Loucy (cell line): ENCODE data around the gene EDN1.

Experiments
- H2AFZ ChIP-seq: fragments of 200-600 bp; sonication (generic); 2 replicates; pipeline ENCODE4 v1.6.0; 2016; ENCODE audit warnings: antibody characterized with exemption, mild to moderate bottlenecking, low read length, moderate library complexity
- H3F3A ChIP-seq: fragments of 200-600 bp; 2 replicates; pipeline ENCODE4 v1.6.0; 2016; ENCODE audit warnings: antibody characterized with exemption, low read depth, mild to moderate bottlenecking
- H3K27me3 ChIP-seq: fragments of 200-600 bp; sonication (generic); 2 replicates; pipeline ENCODE4 v1.6.1; 2014; ENCODE audit warnings: low read length, mild to moderate bottlenecking; ENCODE audit not compliant: insufficient read depth, poor library complexity, severe bottlenecking
- H3K36me3 ChIP-seq: fragments of 200-600 bp; sonication (generic); 2 replicates; pipeline ENCODE4 v1.6.1; 2016; ENCODE audit warnings: low read length; ENCODE audit not compliant: insufficient read depth
- H3K4me1 ChIP-seq: fragments of 200-600 bp; sonication (generic); 2 replicates; pipeline ENCODE4 v1.5.1; 2014; ENCODE audit warnings: low read length, mild to moderate bottlenecking; ENCODE audit not compliant: insufficient read depth, poor library complexity, severe bottlenecking
- H3K4me2 ChIP-seq: fragments of 200-600 bp; sonication (generic); 2 replicates; pipeline ENCODE4 v1.6.0; 2014; ENCODE audit warnings: antibody characterized with exemption, low read length, low read depth, mild to moderate bottlenecking; ENCODE audit not compliant: poor library complexity, severe bottlenecking
- H3K4me3 ChIP-seq: fragments of 200-600 bp; sonication (generic); 2 replicates; pipeline ENCODE4 v1.5.1; 2014; ENCODE audit warnings: low read length, mild to moderate bottlenecking, mixed read lengths; ENCODE audit not compliant: poor library complexity, severe bottlenecking
- H3K79me2 ChIP-seq: fragments of 200-600 bp; sonication (generic); 2 replicates; pipeline ENCODE4 v1.6.1; 2014; ENCODE audit warnings: low read length; ENCODE audit not compliant: insufficient read depth
- H3K9ac ChIP-seq: fragments of 200-600 bp; sonication (generic); 2 replicates; pipeline ENCODE4 v1.6.0; 2014; ENCODE audit warnings: mild to moderate bottlenecking, low read depth, low read length, moderate library complexity; ENCODE audit not compliant: poor library complexity, severe bottlenecking
- H3K9me2 ChIP-seq: fragments of 200-600 bp; sonication (generic); replicated peaks from 2 replicates; pipeline ENCODE4 v1.6.1; 2016; ENCODE audit warnings: low read depth, low read length, mixed read lengths
- H3K9me3 ChIP-seq: fragments of 200-600 bp; sonication (generic); 2 replicates; pipeline ENCODE4 v1.6.1; 2014; ENCODE audit warnings: mild to moderate bottlenecking, antibody characterized with exemption, low read length, low read depth; ENCODE audit not compliant: insufficient read depth
- H4K20me1 ChIP-seq: fragments of 200-600 bp; sonication (generic); 2 replicates; pipeline ENCODE4 v1.6.0; 2014; ENCODE audit warnings: antibody characterized with exemption, low read length, mild to moderate bottlenecking; ENCODE audit not compliant: insufficient read depth, poor library complexity, severe bottlenecking
- CTCF ChIP-seq: fragments of 200-600 bp; sonication (generic); conservative IDR thresholded peaks from 2 replicates; pipeline ENCODE4 v1.5.1; 2014; ENCODE audit warnings: mild to moderate bottlenecking, antibody characterized with exemption, low read length
- EZH2phosphoT487 ChIP-seq: fragments of 200-600 bp; IDR thresholded peaks from 2 replicates; pipeline ENCODE4 v1.6.1; 2018; ENCODE audit warnings: antibody characterized with exemption, mild to moderate bottlenecking, moderate library complexity, borderline replicate concordance

EDN1 gene

GRCh38 chr6:12296604-12297003, 6.4 kb downstream of the EDN1 start:
- Histone ChIP-seq H3K4me3 (no peak overlapping the region), H3K9me2 (no peaks in the 10 kb centered on the region), H3K4me2 (no peak overlapping the region)

DNA sequence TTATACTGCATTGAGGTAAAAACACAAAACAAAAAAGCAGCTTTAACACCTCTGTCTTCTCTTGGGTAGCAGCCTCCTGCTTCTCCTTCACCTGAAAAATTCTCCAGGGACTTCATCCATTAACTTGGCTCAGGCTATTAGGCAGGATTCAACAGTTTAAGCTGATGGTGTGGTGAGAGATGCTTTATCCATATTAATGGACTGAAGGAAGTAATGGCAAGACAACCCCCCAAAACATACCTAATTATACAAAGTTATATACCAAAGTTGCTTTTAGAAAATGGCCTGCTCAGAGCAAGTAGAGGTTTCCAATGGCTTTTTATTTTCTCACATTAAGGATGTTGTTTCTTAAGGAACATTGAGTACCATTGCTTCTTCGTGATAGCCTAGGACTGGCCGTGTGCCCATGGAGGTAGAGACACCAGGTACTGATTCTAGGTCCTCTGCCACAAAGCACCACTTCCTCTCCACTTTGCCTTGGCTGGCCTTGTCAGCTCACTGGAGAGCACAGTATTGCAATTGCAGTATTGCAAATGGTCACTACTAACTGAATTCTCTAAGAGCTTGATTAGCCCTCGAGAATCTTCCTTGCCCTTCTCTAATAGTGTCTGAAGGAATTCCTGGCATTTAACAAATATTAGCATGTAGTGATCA, 7.3 kb downstream of the EDN1 start:
- H3K4me3 ChIP-seq: no peak overlapping the region
- no peaks in the 10 kb centered on the region for H3K79me2 ChIP-seq
- H2AFZ ChIP-seq: no peak overlapping the region
- no peaks in the 10 kb centered on the region for H3K36me3 ChIP-seq
- no peak overlapping the region for H3K9ac ChIP-seq
- no peaks in the 10 kb centered on the region for H3K9me2 ChIP-seq
- H3K4me1 ChIP-seq: no peaks in the 10 kb centered on the region
- no peak overlapping the region for H3K4me2 ChIP-seq
- no peaks in the 10 kb centered on the region for H4K20me1 ChIP-seq
- no peaks in the 10 kb centered on the region for H3K27me3 ChIP-seq
- no peak for TF ChIP-seq EZH2phosphoT487
- no peak for TF ChIP-seq CTCF
- no peaks in the 10 kb centered on the region for H3F3A ChIP-seq
- H3K9me3 ChIP-seq: no peaks in the 10 kb centered on the region

More at GRCh38 chr6:12296604-12297003, 6.4 kb downstream of the EDN1 start:
- Histone ChIP-seq H3F3A (no peaks in the 10 kb centered on the region), H3K79me2 (no peaks in the 10 kb centered on the region), H3K9me3 (no peaks in the 10 kb centered on the region), H4K20me1 (no peaks in the 10 kb centered on the region), H3K27me3 (peaks cover 6% of the 10 kb centered on the region), H3K36me3 (no peaks in the 10 kb centered on the region), H3K9ac (no peak overlapping the region), H3K4me1 (no peaks in the 10 kb centered on the region), H2AFZ (no peak overlapping the region)
- TF ChIP-seq EZH2phosphoT487 (no peak), CTCF (no peak)

GRCh38 chr6:12298017-12298978, 8.1 kb downstream of the EDN1 start:
- H3K4me3 ChIP-seq: no peak overlapping the region
- H4K20me1 ChIP-seq: no peaks in the 10 kb centered on the region
- H3K9ac ChIP-seq: no peak overlapping the region
- no peaks in the 10 kb centered on the region for H3K36me3 ChIP-seq
- no peaks in the 10 kb centered on the region for H3K4me1 ChIP-seq
- H3K27me3 ChIP-seq: no peaks in the 10 kb centered on the region
- no peaks in the 10 kb centered on the region for H3F3A ChIP-seq
- H3K9me3 ChIP-seq: no peaks in the 10 kb centered on the region
- H3K9me2 ChIP-seq: no peaks in the 10 kb centered on the region
- H2AFZ ChIP-seq: no peak overlapping the region
- TF ChIP-seq CTCF (no peak), EZH2phosphoT487 (no peak)
- no peaks in the 10 kb centered on the region for H3K79me2 ChIP-seq
- no peak overlapping the region for H3K4me2 ChIP-seq
